Limb (tissue), 2 donors: ENCODE data around the gene LZTR1.
"Not testable (repeated sequence)": the region's sequence is repeated elsewhere in the genome, so short reads cannot be mapped to it uniquely, and the experiment has no call there.

Experiments
- DNase-seq, 2 donors: peaks; one replicate each; pipeline ENCODE4 v3.0.0-alpha.2; 2016; ENCODE audit errors: extremely low spot score in 2 of 2

LZTR1 gene

DNA sequence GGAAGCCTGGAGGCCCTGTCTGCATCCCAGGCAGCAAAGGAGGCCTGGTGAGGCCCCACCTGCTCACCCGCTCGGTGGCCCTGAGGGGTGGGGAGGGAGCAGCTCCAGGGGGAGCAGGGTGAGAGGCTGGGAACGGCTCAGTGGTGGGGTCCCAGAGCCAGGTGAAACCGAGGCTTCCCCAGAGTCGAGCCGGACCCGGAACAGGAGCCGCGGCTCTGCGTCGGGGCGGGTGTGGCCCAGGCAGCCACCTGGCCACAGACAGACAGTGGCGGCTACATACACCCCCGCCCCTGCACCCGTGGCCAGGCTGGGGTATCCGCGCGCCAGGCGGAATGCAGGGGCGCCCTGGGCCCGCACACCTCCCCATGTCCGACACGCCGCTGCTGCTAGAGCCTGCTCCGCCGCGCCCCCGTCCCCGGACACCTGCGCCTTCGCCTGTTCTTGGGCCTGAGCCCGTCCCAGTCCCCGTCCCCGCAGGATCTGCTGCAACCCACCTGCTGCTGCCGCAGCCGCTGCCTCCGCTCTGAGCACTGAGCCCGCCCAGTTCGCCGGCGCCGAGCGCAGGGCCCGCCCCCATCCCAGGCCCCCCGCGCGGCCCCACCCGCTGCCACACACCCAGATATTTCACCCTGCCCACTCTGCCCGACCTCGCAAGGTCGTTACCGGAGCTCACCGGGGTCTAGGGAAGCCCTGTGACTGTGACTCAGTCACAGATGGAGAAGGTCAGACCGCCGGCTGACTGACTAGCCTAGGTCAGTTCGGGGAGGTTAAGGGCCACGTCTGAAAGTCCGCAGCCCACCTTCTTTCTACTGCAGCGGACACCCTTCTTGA is 50.2 kb downstream of the LZTR1 start, which contains the start of gene SLC7A4:
SLC7A4 (minus strand) TSS at position 525 of the 831 bp plus-strand sequence. CDS start 749 bp downstream, outside the sequence.
- DNase-seq, result peak in 1 of 2 donors; percentile 56

DNA sequence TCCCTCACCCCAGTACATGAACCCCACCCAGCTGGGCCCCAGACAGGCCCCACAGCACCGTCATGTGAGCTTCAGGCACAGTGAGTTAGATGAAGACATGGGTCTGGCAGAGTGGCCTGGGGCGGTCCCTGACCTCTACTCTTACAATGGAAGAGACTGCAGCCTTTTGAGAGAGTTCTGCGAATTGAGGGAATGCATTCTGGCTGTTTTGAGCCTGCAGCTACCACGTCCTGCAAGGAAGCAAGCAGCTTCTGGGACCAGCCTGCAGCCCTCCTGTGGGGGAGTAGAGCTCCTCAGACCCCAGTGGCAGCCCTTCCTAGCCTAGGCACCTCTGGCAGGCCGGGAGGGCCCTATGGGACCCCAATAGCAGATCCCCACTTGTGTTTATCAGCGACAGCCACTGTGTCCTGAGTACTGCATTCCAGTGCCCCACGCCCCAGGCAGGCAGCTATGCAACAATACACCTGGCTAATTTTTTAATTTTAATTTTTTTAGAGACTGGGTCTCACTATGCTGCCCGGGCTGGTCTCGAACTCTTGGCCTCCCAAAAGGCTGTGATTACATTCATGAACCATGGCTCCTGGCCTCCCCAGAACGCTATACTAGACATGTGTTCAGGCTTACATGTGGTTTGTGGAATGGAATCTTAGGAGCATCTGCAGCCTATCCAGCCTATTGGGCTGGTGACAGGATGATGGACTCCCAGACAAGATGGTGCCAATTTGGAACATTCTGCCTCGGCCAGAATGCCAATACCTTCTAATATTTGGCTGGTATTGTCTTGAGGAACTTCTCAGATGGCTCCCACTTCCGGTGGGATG is 51.0 kb downstream of the LZTR1 start:
- no peak for DNase-seq

DNA sequence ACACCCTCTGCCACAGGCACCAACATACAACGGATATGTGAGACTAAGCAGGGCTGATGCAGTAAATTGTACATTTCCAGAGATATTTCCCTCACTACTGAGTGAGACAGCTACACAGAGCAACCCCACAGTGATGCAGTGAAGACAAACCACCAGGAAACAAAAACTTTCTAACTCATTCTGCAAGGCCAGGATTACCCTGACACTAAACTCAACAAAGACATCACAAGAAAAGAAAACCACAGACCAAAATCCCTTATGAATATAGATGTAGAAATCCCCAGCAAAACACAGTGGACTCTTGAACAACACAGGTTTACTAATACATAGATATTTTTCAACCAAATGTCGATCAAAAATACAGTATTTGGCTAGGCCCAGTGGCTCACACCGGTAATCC is 51.8 kb downstream of the LZTR1 start:
- no peak for DNase-seq

DNA sequence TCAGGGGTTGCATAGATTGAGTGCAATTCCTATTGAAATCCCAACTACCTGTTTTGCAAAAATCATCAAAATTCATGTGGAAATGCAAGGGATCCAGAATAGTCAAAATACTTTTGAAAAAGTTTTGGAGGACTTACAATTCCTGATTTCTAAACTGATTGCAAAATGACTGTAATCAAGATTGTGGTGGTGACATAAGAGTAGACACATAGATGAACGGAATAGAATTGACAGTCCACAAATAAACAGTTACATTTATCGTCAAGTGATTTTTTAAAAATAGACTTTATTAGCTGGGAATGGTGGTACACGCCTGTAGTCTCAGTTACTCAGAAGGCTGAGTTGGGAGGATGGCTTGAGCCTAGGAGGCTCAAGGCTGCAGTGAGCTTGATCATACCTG is 52.9 kb downstream of the LZTR1 start:
- no peak for DNase-seq

DNA sequence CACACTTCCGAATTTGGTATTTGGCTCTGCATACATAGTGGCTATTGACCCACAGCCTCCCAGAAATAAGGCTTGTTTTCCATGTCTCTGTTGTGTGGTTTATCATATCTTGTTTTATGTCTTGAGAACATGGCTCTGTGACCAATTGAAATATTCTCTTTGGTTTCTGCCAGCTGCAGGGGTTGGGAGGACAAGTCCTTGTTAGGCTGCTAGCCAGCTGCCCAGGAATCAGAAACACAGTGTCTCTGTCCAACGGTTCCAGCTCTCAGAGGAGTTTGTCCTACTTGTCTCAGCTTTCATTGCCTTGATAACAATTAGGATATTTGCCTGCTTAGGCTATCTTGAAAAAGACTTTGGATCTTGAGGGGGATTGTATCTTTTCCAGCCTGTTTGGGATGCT is 56.3 kb downstream of the LZTR1 start:
- no peak for DNase-seq

DNA sequence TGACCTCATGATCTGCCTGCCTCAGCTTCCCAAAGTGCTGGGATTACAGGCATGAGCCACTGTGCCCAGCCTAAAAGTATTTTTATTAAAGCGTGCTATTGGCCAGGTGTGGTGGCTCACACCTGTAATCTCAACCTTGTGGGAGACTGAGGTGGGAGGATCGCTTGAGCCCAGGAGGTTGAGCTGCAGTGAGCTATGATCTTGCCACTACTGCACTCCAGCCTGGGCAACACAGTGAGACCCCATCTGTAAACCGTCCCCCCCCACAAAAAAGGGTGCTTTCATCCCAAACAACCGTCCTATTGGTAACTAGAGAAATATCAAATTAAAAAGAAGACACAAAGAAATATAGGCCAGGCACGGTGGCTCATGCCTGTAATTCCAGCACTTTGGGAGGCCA is 57.1 kb downstream of the LZTR1 start:
- not testable (repeated sequence) for DNase-seq

DNA sequence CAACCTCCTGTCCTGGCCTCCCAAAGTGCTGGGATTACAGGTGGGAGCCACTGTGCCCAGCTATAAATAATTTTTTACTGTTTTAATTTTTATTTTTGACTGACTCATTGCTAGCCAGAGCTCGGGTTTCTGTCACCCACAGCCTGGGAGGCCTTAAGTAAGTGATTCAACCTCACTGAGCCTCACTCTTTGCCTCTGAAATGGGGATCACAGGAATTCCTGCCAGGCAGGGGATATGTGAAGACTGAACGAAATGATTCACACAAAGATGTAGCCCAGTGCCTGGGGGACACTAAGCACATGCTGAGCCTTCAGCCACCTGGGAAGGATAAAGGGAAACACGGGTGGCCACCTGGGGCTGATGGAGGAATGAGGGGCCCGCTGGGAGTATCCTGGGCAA is 59.8 kb downstream of the LZTR1 start:
- DNase-seq, result no peak

DNA sequence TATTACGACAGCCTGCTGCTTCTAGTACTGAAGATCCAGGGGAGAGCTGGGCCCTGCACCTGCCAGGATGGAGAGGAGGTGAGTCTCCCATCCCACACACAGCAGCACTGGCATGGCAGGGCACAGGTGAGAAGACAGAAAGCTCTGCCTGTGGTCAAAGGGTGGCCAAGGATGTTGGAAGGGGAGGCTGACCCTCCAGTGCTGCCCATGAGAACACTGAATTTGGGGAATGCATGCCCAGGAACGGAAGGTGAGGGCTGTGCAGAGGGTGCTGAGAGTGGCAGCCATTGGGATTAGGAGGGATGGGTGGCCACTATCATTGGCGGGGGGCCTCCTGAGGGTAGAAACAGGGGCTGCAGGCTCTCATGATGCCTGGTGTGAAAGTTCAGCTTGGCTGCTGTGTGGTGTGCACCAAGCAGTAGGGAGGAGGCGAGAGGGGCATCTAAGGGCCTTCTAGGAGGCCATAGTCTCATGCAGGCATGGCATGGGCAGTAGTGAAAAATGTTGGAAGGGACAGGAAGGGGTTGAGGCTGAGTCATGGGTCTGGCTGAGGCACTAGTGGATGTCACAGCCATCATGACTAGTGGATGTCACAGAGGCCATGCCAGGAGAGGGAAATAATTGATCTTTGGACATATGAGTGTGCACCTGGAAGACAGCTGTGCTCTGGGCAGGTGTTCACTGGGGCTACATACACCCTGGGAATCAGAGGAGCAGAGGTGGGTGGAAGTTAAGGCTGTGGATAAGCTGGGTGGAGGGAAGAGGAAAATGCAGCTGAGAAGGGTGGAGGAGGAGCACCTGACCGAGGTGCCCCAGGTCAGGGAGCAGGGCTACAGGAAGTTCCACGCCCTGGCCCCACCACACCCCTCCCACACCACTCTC is 61.1 kb downstream of the LZTR1 start:
- DNase-seq, result no peak

DNA sequence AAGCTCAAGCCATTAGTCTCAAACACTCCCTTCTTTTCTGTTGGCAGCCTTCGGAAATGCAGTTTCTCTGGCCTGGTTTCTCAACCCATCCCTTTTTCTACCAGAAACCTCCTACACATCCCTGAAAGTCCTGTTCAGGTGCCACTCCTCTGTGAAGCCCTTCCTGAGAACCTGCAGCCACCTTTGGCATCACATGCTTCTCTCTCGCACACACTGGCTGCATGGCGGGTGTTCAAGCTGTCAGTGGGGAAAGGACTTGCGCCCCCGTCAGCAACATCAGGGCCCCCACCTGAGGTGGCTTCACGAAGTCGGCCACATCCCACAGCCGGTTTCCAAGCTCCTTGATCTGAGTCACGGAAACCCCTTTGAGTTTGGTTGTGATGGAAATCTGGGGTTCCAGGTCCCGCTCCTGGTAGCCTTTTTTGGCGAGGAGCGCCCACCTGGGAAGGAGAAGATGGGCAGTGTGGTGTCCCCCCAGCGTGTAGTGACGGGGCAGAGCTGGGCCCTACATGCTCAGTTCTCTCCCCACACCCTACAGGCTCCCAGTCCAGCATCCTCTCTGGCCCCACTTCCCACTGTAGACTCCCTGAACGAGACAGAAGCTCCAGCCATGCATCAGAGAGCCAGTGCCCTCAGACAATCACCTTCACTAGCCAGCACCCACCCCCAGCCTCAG is 61.9 kb downstream of the LZTR1 start:
- no peak for DNase-seq

DNA sequence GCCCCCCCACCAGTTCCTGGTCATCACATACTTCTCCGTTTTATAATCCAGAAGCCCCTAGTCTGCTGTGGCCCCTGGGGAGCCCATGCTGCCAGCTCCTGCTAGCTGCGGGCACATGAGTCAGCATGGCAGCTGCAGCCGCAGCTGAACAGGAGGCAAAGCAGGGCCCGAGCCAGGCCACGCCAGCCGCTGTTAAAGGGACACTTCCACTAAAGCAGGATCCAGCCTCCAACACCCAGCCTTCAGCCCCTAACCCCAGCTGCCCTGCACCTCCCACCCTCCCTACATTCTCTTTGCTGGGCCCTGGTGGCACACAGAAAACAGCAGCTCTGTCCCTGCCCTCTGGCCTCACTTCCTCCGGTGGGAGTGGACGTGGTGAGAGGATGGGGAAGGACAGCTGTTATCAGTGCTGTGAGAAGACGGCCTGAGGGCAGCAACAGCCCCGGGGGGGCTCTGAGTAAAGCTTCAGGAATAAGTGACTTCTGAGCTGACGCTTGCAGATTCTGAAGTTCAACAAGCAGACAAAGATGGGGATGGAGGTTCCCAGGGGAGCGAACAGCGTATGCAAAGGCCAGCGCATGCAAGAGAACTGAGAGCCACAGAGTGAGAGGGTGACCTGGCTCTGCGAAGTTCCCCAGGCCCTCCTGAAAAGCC is 63.0 kb downstream of the LZTR1 start:
- peak; percentile 8 to 53 for DNase-seq

DNA sequence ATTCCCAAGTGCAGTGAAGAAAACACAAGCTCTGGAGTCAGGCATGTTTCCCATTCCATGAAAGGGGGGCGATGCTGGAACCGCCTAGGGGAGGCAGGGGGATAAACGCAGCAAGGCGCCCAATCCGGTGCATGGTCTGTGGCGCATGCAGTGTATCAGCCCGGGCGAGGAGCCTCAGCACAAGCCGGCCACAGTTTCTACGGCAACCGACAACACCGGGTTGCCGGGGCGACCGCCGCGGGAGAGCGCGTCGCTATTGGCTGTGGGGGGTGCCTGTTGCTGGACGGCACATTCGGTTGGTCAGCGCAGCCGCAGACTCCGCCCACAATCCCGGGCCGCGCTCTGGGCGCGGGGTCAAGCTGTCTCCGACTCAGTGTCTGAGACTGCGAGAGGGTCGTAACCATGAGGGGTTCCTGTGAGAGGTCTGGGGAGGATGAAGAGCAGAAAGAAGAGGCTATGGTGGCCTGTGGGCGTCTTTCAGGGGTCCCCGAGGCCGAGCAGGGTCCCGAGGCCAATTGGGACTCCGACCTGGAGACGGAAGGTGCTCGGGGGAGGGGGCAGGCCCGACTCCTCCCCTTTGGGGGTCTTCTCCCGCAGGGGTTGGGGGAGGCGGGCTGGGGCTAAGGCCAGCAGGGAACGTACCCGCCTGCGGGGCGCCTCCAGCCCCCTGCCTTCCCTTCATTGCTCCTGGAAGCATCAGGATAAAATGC is 63.6 kb downstream of the LZTR1 start, which contains the start of gene LRRC74B:
LRRC74B (plus strand) TSS at position 362 of the 710 bp plus-strand sequence; CDS start at position 403, 41 bp downstream.
- DNase-seq, result peak; percentile 93 to 94

DNA sequence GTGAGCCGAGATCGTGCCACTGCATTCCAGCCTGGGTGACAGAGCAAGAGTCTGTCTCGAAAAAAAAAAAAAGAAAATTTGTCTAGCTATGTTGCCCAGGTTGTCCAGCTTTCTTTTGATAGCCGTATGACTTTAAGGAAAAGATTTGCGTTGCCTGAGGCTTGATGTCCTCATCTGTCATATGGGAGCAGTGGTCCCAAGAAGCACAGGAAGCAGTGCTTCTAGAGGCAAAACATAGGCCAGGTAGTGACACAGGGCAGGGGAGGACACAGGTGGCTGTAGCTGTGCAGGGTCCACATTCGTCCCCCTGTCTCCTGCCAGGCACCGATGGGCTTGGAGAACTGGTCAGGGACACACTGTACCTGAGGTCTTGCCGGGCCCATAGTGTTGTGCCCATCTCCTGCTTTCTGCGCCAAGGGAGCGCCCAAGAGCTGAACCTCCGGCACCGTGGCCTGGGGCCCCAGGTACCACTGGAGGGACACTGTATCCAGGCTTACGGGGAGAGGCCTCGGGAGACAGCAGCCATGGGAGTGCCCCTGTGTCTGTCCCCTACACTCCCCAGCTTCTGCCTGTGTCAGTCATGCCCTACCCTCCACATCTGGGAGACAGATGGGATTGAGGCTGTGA is 65.1 kb downstream of the LZTR1 start:
- DNase-seq, result no peak

DNA sequence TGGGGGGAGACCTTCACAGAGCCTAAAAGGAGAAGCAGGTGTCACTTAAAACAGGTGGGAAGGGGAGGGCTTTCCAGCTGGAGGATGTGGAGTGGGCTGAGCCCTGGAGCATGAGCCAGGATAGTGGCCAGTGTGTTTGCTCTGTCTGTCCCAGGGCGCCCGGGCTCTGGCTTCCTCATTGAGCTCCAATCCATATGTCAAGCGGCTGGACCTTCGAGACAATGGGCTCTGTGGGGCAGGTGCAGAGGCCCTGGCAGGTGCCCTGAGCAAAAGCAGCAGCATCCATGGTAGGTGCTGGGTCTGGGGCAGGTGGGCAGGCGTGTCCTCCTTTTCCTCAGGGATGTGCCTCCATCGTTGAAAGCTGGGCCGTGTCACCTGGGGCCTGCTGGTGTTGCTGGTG is 65.6 kb downstream of the LZTR1 start:
- DNase-seq, result no peak

DNA sequence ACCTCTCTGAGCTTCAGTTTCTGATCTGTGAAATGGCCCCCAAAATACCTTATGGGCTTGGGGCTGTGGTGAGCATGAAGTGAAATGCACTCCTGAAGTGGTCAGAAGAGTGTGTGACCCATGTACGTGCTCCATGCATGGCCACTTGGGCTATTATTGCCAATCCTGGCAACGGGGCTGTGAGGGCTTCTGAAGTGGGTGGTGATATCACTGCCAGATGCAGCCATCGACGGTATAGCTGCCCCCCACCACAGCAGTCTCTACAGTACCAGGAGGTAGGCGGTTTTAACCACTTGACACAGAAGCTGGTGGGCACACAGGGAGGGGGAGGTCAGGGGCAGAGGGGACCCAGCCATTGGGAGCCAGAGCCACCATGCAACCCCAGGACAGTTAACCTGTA is 66.4 kb downstream of the LZTR1 start:
- DNase-seq, result not testable (repeated sequence)
